MM.1S (cell line): ENCODE data around the gene FCRL6.

ENCODE experiments used
- DNase-seq: peaks from one replicate; pipeline ENCODE4 v3.0.0-alpha.2; 2015
- H2AFZ ChIP-seq: fragments of 300-600 bp; sonication (generic); 2 replicates; pipeline ENCODE4 v1.6.0; 2016; ENCODE audit warnings: antibody characterized with exemption, low read length
- H3F3A ChIP-seq: fragments of 300-600 bp; sonication (generic); 2 replicates; pipeline ENCODE4 v1.6.1; 2016; ENCODE audit warnings: mild to moderate bottlenecking, antibody characterized with exemption, low read length, moderate library complexity, mixed read lengths; ENCODE audit not compliant: insufficient read depth
- H3K27ac ChIP-seq: fragments of 300-600 bp; sonication (generic); 2 replicates; pipeline ENCODE4 v1.5.1; 2016; ENCODE audit warnings: mild to moderate bottlenecking, low read length
- H3K27me3 ChIP-seq: fragments of 300-600 bp; sonication (generic); replicated peaks from 2 replicates; pipeline ENCODE4 v1.6.0; 2016; ENCODE audit warnings: low read length; ENCODE audit not compliant: insufficient read depth
- H3K36me3 ChIP-seq: fragments of 300-600 bp; sonication (generic); replicated peaks from 2 replicates; pipeline ENCODE4 v1.6.1; 2016; ENCODE audit warnings: mild to moderate bottlenecking, low read length, mixed read lengths; ENCODE audit not compliant: insufficient read depth
- H3K4me1 ChIP-seq: fragments of 300-600 bp; sonication (generic); 2 replicates; pipeline ENCODE4 v1.6.1; 2016; ENCODE audit warnings: low read length, mixed read lengths
- H3K4me2 ChIP-seq: fragments of 300-600 bp; sonication (generic); 2 replicates; pipeline ENCODE4 v1.6.0; 2016; ENCODE audit warnings: low read depth, low read length
- H3K4me3 ChIP-seq: fragments of 300-600 bp; sonication (generic); 2 replicates; pipeline ENCODE4 v1.5.1; 2016; ENCODE audit warnings: low read length, mixed read lengths
- H3K79me2 ChIP-seq: fragments of 300-600 bp; sonication (generic); 2 replicates; pipeline ENCODE4 v1.6.1; 2016; ENCODE audit warnings: mixed run types, low read length, mixed read lengths
- H3K9ac ChIP-seq: fragments of 300-600 bp; sonication (generic); 2 replicates; pipeline ENCODE4 v1.6.1; 2016; ENCODE audit warnings: low read length, mixed read lengths
- H3K9me2 ChIP-seq: fragments of 300-600 bp; sonication (generic); replicated peaks from 2 replicates; pipeline ENCODE4 v1.6.1; 2016; ENCODE audit warnings: mild to moderate bottlenecking, low read length, mixed read lengths; ENCODE audit not compliant: insufficient read depth
- H3K9me3 ChIP-seq: fragments of 300-600 bp; sonication (generic); replicated peaks from 2 replicates; pipeline ENCODE4 v1.6.1; 2016; ENCODE audit warnings: mild to moderate bottlenecking, low read length, mixed read lengths; ENCODE audit not compliant: insufficient read depth
- H4K20me1 ChIP-seq: fragments of 300-600 bp; sonication (generic); 2 replicates; pipeline ENCODE4 v1.6.1; 2016; ENCODE audit warnings: mild to moderate bottlenecking, low read length, moderate library complexity, mixed read lengths; ENCODE audit not compliant: insufficient read depth
- CTCF ChIP-seq: fragments of 300-600 bp; sonication (generic); IDR thresholded peaks from 2 replicates; pipeline ENCODE4 v1.5.1; 2016; ENCODE audit warnings: antibody characterized with exemption, low read length, mixed read lengths
- EZH2 ChIP-seq: fragments of 300-600 bp; sonication (generic); optimal IDR thresholded peaks from 2 replicates; pipeline ENCODE3; 2017; ENCODE audit warnings: low read depth, mild to moderate bottlenecking, antibody characterized with exemption, low read length, mixed read lengths
- EZH2phosphoT487 ChIP-seq: fragments of 300-600 bp; sonication (generic); IDR thresholded peaks from 2 replicates; pipeline ENCODE4 v1.6.1; 2018; ENCODE audit warnings: antibody characterized with exemption, low read length

FCRL6 gene

GRCh38 chr1:159786966-159787365 is 15.2 kb upstream of the FCRL6 start:
- TF ChIP-seq CTCF (no peak), EZH2phosphoT487 (no peak), EZH2 (no peak)
- Histone ChIP-seq H3K27ac (no peak overlapping the region), H4K20me1 (no peaks in the 10 kb centered on the region), H3K4me2 (no peak overlapping the region), H3K79me2 (0 out of 2 replicates have a peak, but pooled peaks cover under 1% of the 10 kb centered on the region), H3K4me3 (no peak overlapping the region), H3K9me3 (no peaks in the 10 kb centered on the region), H3K4me1 (0 out of 2 replicates have a peak, but pooled peaks cover under 1% of the 10 kb centered on the region), H3K36me3 (no peaks in the 10 kb centered on the region), H2AFZ (no peak overlapping the region), H3F3A (no peaks in the 10 kb centered on the region), H3K9me2 (no peaks in the 10 kb centered on the region), H3K9ac (no peak overlapping the region), H3K27me3 (no peaks in the 10 kb centered on the region)
- no peak for DNase-seq

GRCh38 chr1:159790237-159790917 is 11.8 kb upstream of the FCRL6 start:
- no peaks in the 10 kb centered on the region for H3K9me2 ChIP-seq
- H3K4me3 ChIP-seq: no peak overlapping the region
- H3K4me2 ChIP-seq: no peak overlapping the region
- H3K9me3 ChIP-seq: no peaks in the 10 kb centered on the region
- H4K20me1 ChIP-seq: no peaks in the 10 kb centered on the region
- H3K36me3 ChIP-seq: no peaks in the 10 kb centered on the region
- H3K27me3 ChIP-seq: no peaks in the 10 kb centered on the region
- no peaks in the 10 kb centered on the region for H3K4me1 ChIP-seq
- no peak overlapping the region for H3K9ac ChIP-seq
- DNase-seq: peak; percentile 46
- no peak overlapping the region for H2AFZ ChIP-seq
- no peak overlapping the region for H3K27ac ChIP-seq
- no peaks in the 10 kb centered on the region for H3F3A ChIP-seq
- H3K79me2 ChIP-seq: no peaks in the 10 kb centered on the region
- TF ChIP-seq EZH2 (no peak), CTCF (peak; percentile 86), EZH2phosphoT487 (no peak)

GRCh38 chr1:159791031-159791430 is 11.1 kb upstream of the FCRL6 start:
- no peak overlapping the region for H3K4me2 ChIP-seq
- no peaks in the 10 kb centered on the region for H3F3A ChIP-seq
- no peaks in the 10 kb centered on the region for H3K27me3 ChIP-seq
- no peak overlapping the region for H3K27ac ChIP-seq
- no peaks in the 10 kb centered on the region for H3K9me2 ChIP-seq
- H3K9ac ChIP-seq: no peak overlapping the region
- no peaks in the 10 kb centered on the region for H3K79me2 ChIP-seq
- DNase-seq: no peak
- no peak overlapping the region for H2AFZ ChIP-seq
- H3K4me1 ChIP-seq: no peaks in the 10 kb centered on the region
- H3K4me3 ChIP-seq: no peak overlapping the region
- H3K36me3 ChIP-seq: no peaks in the 10 kb centered on the region
- no peak for TF ChIP-seq EZH2phosphoT487
- no peak for TF ChIP-seq EZH2
- TF ChIP-seq CTCF: no peak
- H4K20me1 ChIP-seq: no peaks in the 10 kb centered on the region
- no peaks in the 10 kb centered on the region for H3K9me3 ChIP-seq
